HG02884 (cell line): ENCODE results near the gene ATP6V0C.

Source experiments
- ATAC-seq: cut with Tn5 transposase; IDR thresholded peaks from one replicate; pipeline ENCODE4 v1.9.1; 2021; ENCODE audit warnings: mild to moderate bottlenecking, moderate library complexity; ENCODE audit not compliant: unreplicated experiment

Gene ATP6V0C

GRCh38 chr16:2508722-2509400 is 4.9 kb upstream of the ATP6V0C start:
- no peak for ATAC-seq

GRCh38 chr16:2511128-2511800 is 2.5 kb upstream of the ATP6V0C start:
- no peak for ATAC-seq

GRCh38 chr16:2511996-2512734 is 1.6 kb upstream of the ATP6V0C start:
- no peak for ATAC-seq

GRCh38 chr16:2512735-2513404 is 882 bp upstream of the ATP6V0C start:
- ATAC-seq: no peak

GRCh38 chr16:2514333-2515179 is 804 bp downstream of the ATP6V0C start:
- no peak for ATAC-seq

- ATAC-seq: no peak
These were observed 1.6 kb downstream of the ATP6V0C start for GRCh38 chr16:2515180-2515851.

- no peak for ATAC-seq
These were observed 2.9 kb downstream of the ATP6V0C start for GRCh38 chr16:2516391-2517240.

GRCh38 chr16:2517954-2518605 is 4.3 kb downstream of the ATP6V0C start:
- ATAC-seq: no peak

- no peak for ATAC-seq
These were observed 5.3 kb downstream of the ATP6V0C start for GRCh38 chr16:2518823-2519710.

GRCh38 chr16:2519711-2520080 is 5.9 kb downstream of the ATP6V0C start:
- no peak for ATAC-seq

GRCh38 chr16:2520097-2520783 is 6.5 kb downstream of the ATP6V0C start, which contains the start of gene AMDHD2:
TSS of gene AMDHD2 (plus strand) at chr16:2520371. CDS start at chr16:2520459, 88 bp downstream.
- no peak for ATAC-seq

GRCh38 chr16:2520784-2521531 is 7.2 kb downstream of the ATP6V0C start:
- ATAC-seq: no peak

- no peak for ATAC-seq
These were observed 10.1 kb downstream of the ATP6V0C start for GRCh38 chr16:2523801-2524231.

- no peak for ATAC-seq
These were observed 10.7 kb downstream of the ATP6V0C start for GRCh38 chr16:2524339-2524938.

GRCh38 chr16:2526135-2526534 is 12.4 kb downstream of the ATP6V0C start:
- no peak for ATAC-seq
